Measurements from ENCODE around the gene OR13C8.
"Not testable (repeated sequence)": the region's sequence is repeated elsewhere in the genome, so short reads cannot be mapped to it uniquely, and the experiment has no call there.

OR13C8 gene

GRCh38 chr9:104604801-104605200 is 35.8 kb downstream of the OR13C8 start:
- no peak for ATAC-seq (ENCODE audit: insufficient read depth, low read depth)

GRCh38 chr9:104605527-104605926 is 36.6 kb downstream of the OR13C8 start, which contains the start of gene OR13C2:
OR13C2 (minus strand) TSS chr9:104605627; CDS start chr9:104605627, 0 bp downstream.
- not testable (repeated sequence) for DNase-seq

More at GRCh38 chr9:104604801-104605200, 35.8 kb downstream of the OR13C8 start:
- H3K4me2 ChIP-seq (ENCODE audit: insufficient read depth, low read length) = no peak overlapping the region
- no peak overlapping the region for H3K4me3 ChIP-seq (ENCODE audit: low read depth in 1 of 2, low read length in 2 of 2)
- H3K9me3 ChIP-seq (ENCODE audit: insufficient read depth, low read length, severe bottlenecking) = no peaks in the 10 kb centered on the region
- H4K20me1 ChIP-seq (ENCODE audit: insufficient read depth, low read length) = no peaks in the 10 kb centered on the region
- H3K36me3 ChIP-seq (ENCODE audit: insufficient read depth, low read length) = no peaks in the 10 kb centered on the region
- no peaks in the 10 kb centered on the region for H3K79me2 ChIP-seq (ENCODE audit: insufficient read depth, low read length)
- no peaks in the 10 kb centered on the region for H3K4me1 ChIP-seq (ENCODE audit: insufficient read depth, low read length)
- H3K27me3 ChIP-seq (ENCODE audit: insufficient read depth, low read length, poor library complexity) = no peaks in the 10 kb centered on the region
- TF ChIP-seq EZH2 (IDR thresholded peaks at IDR 0.05; ENCODE audit: borderline replicate concordance, low read depth, low read length, severe bottlenecking) (no peak), CTCF (IDR thresholded peaks at IDR 0.05; ENCODE audit: borderline replicate concordance, extremely low read depth, low read length, poor library complexity, severe bottlenecking) (no peak)
- no peak overlapping the region for H3K27ac ChIP-seq (ENCODE audit: low read length)
- no peak overlapping the region for H3K9ac ChIP-seq (ENCODE audit: low read depth, low read length)
- no peak for DNase-seq
- H2AFZ ChIP-seq (ENCODE audit: low read depth, low read length) = no peak overlapping the region

GRCh38 chr9:104606152-104606551 is 37.2 kb downstream of the OR13C8 start:
- ATAC-seq (ENCODE audit: insufficient read depth, low read depth) (no peak), DNase-seq (no peak)
- H3K4me3 ChIP-seq (ENCODE audit: low read depth in 1 of 2, low read length in 2 of 2) = no peak overlapping the region
- H3K9ac ChIP-seq (ENCODE audit: low read depth, low read length) = no peak overlapping the region
- H3K4me2 ChIP-seq (ENCODE audit: insufficient read depth, low read length) = no peak overlapping the region
- H3K79me2 ChIP-seq (ENCODE audit: insufficient read depth, low read length) = no peaks in the 10 kb centered on the region
- no peaks in the 10 kb centered on the region for H3K9me3 ChIP-seq (ENCODE audit: insufficient read depth, low read length, severe bottlenecking)
- no peaks in the 10 kb centered on the region for H4K20me1 ChIP-seq (ENCODE audit: insufficient read depth, low read length)
- H3K36me3 ChIP-seq (ENCODE audit: insufficient read depth, low read length) = no peaks in the 10 kb centered on the region
- TF ChIP-seq CTCF (IDR thresholded peaks at IDR 0.05; ENCODE audit: borderline replicate concordance, extremely low read depth, low read length, poor library complexity, severe bottlenecking) (no peak), EZH2 (IDR thresholded peaks at IDR 0.05; ENCODE audit: borderline replicate concordance, low read depth, low read length, severe bottlenecking) (no peak)
- no peaks in the 10 kb centered on the region for H3K27me3 ChIP-seq (ENCODE audit: insufficient read depth, low read length, poor library complexity)
- H3K4me1 ChIP-seq (ENCODE audit: insufficient read depth, low read length) = no peaks in the 10 kb centered on the region
- no peak overlapping the region for H3K27ac ChIP-seq (ENCODE audit: low read length)
- no peak overlapping the region for H2AFZ ChIP-seq (ENCODE audit: low read depth, low read length)

More at GRCh38 chr9:104605527-104605926, 36.6 kb downstream of the OR13C8 start, which contains the start of gene OR13C2:
- not testable (repeated sequence) for H3K4me2 ChIP-seq (ENCODE audit: insufficient read depth, low read length); H3K36me3 ChIP-seq (ENCODE audit: insufficient read depth, low read length); H4K20me1 ChIP-seq (ENCODE audit: insufficient read depth, low read length); H3K4me3 ChIP-seq (ENCODE audit: low read depth in 1 of 2, low read length in 2 of 2); H3K9ac ChIP-seq (ENCODE audit: low read depth, low read length); ATAC-seq (ENCODE audit: insufficient read depth, low read depth); H3K27ac ChIP-seq (ENCODE audit: low read length); H2AFZ ChIP-seq (ENCODE audit: low read depth, low read length); H3K4me1 ChIP-seq (ENCODE audit: insufficient read depth, low read length); H3K9me3 ChIP-seq (ENCODE audit: insufficient read depth, low read length, severe bottlenecking); H3K27me3 ChIP-seq (ENCODE audit: insufficient read depth, low read length, poor library complexity); H3K79me2 ChIP-seq (ENCODE audit: insufficient read depth, low read length)

- Histone ChIP-seq H3K79me2 (ENCODE audit: insufficient read depth, low read length) (no peaks in the 10 kb centered on the region), H3K4me2 (ENCODE audit: insufficient read depth, low read length) (no peak overlapping the region), H3K27ac (ENCODE audit: low read length) (no peak overlapping the region), H3K36me3 (ENCODE audit: insufficient read depth, low read length) (no peaks in the 10 kb centered on the region), H4K20me1 (ENCODE audit: insufficient read depth, low read length) (no peaks in the 10 kb centered on the region), H3K9me3 (ENCODE audit: insufficient read depth, low read length, severe bottlenecking) (no peaks in the 10 kb centered on the region), H2AFZ (ENCODE audit: low read depth, low read length) (no peak overlapping the region), H3K4me3 (ENCODE audit: low read depth in 1 of 2, low read length in 2 of 2) (no peak overlapping the region), H3K4me1 (ENCODE audit: insufficient read depth, low read length) (no peaks in the 10 kb centered on the region), H3K9ac (ENCODE audit: low read depth, low read length) (no peak overlapping the region), H3K27me3 (ENCODE audit: insufficient read depth, low read length, poor library complexity) (no peaks in the 10 kb centered on the region)
- DNase-seq = no peak
- no peak for ATAC-seq (ENCODE audit: insufficient read depth, low read depth)
- TF ChIP-seq EZH2 (IDR thresholded peaks at IDR 0.05; ENCODE audit: borderline replicate concordance, low read depth, low read length, severe bottlenecking) (no peak), CTCF (IDR thresholded peaks at IDR 0.05; ENCODE audit: borderline replicate concordance, extremely low read depth, low read length, poor library complexity, severe bottlenecking) (peak; percentile 26)
Observed at GRCh38 chr9:104608336-104608735, 39.4 kb downstream of the OR13C8 start.
